HepG2 (cell line): ENCODE data around the gene SPI1. TPM values are rescaled to one million over a fixed set of nuclear protein-coding genes. Genes with fewer than 3 reads are reported as not detected.

Experiments
- CBX5 ChIP-seq: sonication (generic); formaldehyde crosslinking; IDR thresholded peaks from 2 replicates; pipeline ENCODE4 v1.4.0; 2020; ENCODE audit warnings: missing genetic modification reagents, borderline replicate concordance
- GFI1 ChIP-seq: sonication (generic); formaldehyde crosslinking; IDR thresholded peaks from 2 replicates; pipeline ENCODE4 v1.5.0; 2020; ENCODE audit warnings: missing genetic modification reagents, mild to moderate bottlenecking, borderline replicate concordance
- HNRNPH1 ChIP-seq: fragments of 200-400 bp; formaldehyde crosslinking; optimal IDR thresholded peaks from 2 replicates; pipeline ENCODE3; 2017; ENCODE audit warnings: mild to moderate bottlenecking, low read depth, low read length
- HOXD1 ChIP-seq: sonication (generic); formaldehyde crosslinking; IDR thresholded peaks from 2 replicates; pipeline ENCODE4 v1.5.0; 2020; ENCODE audit warnings: missing genetic modification reagents
- ISL2 ChIP-seq: sonication (generic); formaldehyde crosslinking; IDR thresholded peaks from 2 replicates; pipeline ENCODE4 v1.5.0; 2020; ENCODE audit warnings: missing genetic modification reagents
- MXD4 ChIP-seq: IDR thresholded peaks from 2 replicates; pipeline ENCODE4 v1.6.1; 2016; ENCODE audit warnings: mild to moderate bottlenecking, missing biosample characterization, missing genetic modification reagents
- POLR2G ChIP-seq: fragments of 200-400 bp; formaldehyde crosslinking; IDR thresholded peaks from 2 replicates; pipeline ENCODE4 v1.6.1; 2018; ENCODE audit warnings: mild to moderate bottlenecking, low read depth, low read length, moderate library complexity
- PTBP1 ChIP-seq: fragments of 200-400 bp; formaldehyde crosslinking; IDR thresholded peaks from 2 replicates; pipeline ENCODE4 v1.6.1; 2018; ENCODE audit warnings: low read length, low read depth; ENCODE audit not compliant: poor library complexity, severe bottlenecking
- TAF1 ChIP-seq: sonication (generic); formaldehyde crosslinking; IDR thresholded peaks from 2 replicates; pipeline ENCODE4 v1.4.0; 2020; ENCODE audit warnings: missing genetic modification reagents
- TEAD2 ChIP-seq: sonication (generic); formaldehyde crosslinking; IDR thresholded peaks from 2 replicates; pipeline ENCODE4 v1.9.0; 2021; ENCODE audit warnings: missing genetic modification reagents
- XRCC5 ChIP-seq: fragments of 200-400 bp; formaldehyde crosslinking; optimal IDR thresholded peaks from 2 replicates; pipeline ENCODE3; 2017; ENCODE audit warnings: mild to moderate bottlenecking, low read length
- ZFP36L1 ChIP-seq: sonication (generic); formaldehyde crosslinking; IDR thresholded peaks from 2 replicates; pipeline ENCODE4 v1.8.0; 2022; ENCODE audit warnings: mild to moderate bottlenecking, missing genetic modification reagents, moderate library complexity
- ZNF101 ChIP-seq: sonication (generic); formaldehyde crosslinking; IDR thresholded peaks from 2 replicates; pipeline ENCODE4 v1.4.0; 2020; ENCODE audit warnings: mild to moderate bottlenecking, low read depth, missing genetic modification reagents, borderline replicate concordance
- ZNF20 ChIP-seq: sonication (generic); formaldehyde crosslinking; IDR thresholded peaks from 2 replicates; pipeline ENCODE4 v1.4.0; 2020; ENCODE audit warnings: mild to moderate bottlenecking, moderate library complexity, missing genetic modification reagents
- ZNF543 ChIP-seq: sonication (generic); formaldehyde crosslinking; IDR thresholded peaks from 2 replicates; pipeline ENCODE4 v1.4.0; 2020; ENCODE audit warnings: mild to moderate bottlenecking, missing genetic modification reagents
- ZNF589 ChIP-seq: sonication (generic); formaldehyde crosslinking; conservative IDR thresholded peaks from 2 replicates; pipeline ENCODE4 v1.8.0; 2022; ENCODE audit warnings: mild to moderate bottlenecking, moderate library complexity, missing genetic modification reagents
- ZNF678 ChIP-seq: sonication (generic); formaldehyde crosslinking; IDR thresholded peaks from 2 replicates; pipeline ENCODE4 v1.4.0; 2020; ENCODE audit warnings: mild to moderate bottlenecking, missing genetic modification reagents
- ZNF746 ChIP-seq: sonication (generic); formaldehyde crosslinking; IDR thresholded peaks from 2 replicates; pipeline ENCODE4 v1.8.0; 2022; ENCODE audit warnings: mild to moderate bottlenecking, missing genetic modification reagents
- polyA plus RNA-seq, 8 experiments: library from polyadenylated mRNA; depleted of rRNA in 3 of 8; stranded (reverse) in 7 of 8; unstranded in 1 of 8; fragments of >200 nt; fragmentation: Illumina TruSeq in 4 of 8; extraction: Trizol in 4 of 8; gene quantifications; 2 replicates each; pipeline versions ENCODE4 v1.2.1 to v1.2.3, GENCODE V29; 2011 to 2016; ENCODE audit warnings: low read depth in 4 of 8, missing spikeins in 1 of 8, mixed read lengths in 1 of 8; ENCODE audit not compliant: insufficient read depth in 1 of 8
- total RNA-seq, 5 experiments: library from RNA; depleted of rRNA; stranded (reverse); fragments of >200 nt; fragmentation: Illumina TruSeq; extraction: Trizol; gene quantifications; 2 replicates each; pipeline ENCODE4 v1.2.3, GENCODE V29; 2016; ENCODE audit warnings: low read depth in 1 of 5
- TF ChIP-seq, protein P1 (sequence below): sonication (generic); formaldehyde crosslinking; IDR thresholded peaks from 2 replicates; pipeline ENCODE4 v1.4.0; 2020; ENCODE audit warnings: missing genetic modification reagents, low read depth, mild to moderate bottlenecking, borderline replicate concordance
- TF ChIP-seq, protein P2 (sequence below): sonication (generic); formaldehyde crosslinking; IDR thresholded peaks from 2 replicates; pipeline ENCODE4 v1.8.0; 2022; ENCODE audit warnings: missing genetic modification reagents, mild to moderate bottlenecking, inconsistent platforms, borderline replicate concordance
- TF ChIP-seq, protein P3 (sequence below): sonication (generic); formaldehyde crosslinking; IDR thresholded peaks from 2 replicates; pipeline ENCODE4 v1.4.0; 2020; ENCODE audit warnings: mild to moderate bottlenecking, missing genetic modification reagents
- TF ChIP-seq, protein P4 (sequence below): sonication (generic); formaldehyde crosslinking; IDR thresholded peaks from 2 replicates; pipeline ENCODE4 v1.4.0; 2020; ENCODE audit warnings: missing genetic modification reagents, borderline replicate concordance
- TF ChIP-seq, protein P5 (sequence below): sonication (generic); formaldehyde crosslinking; IDR thresholded peaks from 2 replicates; pipeline ENCODE4 v1.9.0; 2022; ENCODE audit warnings: missing genetic modification reagents, mild to moderate bottlenecking, borderline replicate concordance

Gene SPI1
- total and polyA plus RNA-seq, 2 of the 13 experiments (the other 11 are each of a cell fraction or from before 2014, with no cell fraction given), result not detected

DNA sequence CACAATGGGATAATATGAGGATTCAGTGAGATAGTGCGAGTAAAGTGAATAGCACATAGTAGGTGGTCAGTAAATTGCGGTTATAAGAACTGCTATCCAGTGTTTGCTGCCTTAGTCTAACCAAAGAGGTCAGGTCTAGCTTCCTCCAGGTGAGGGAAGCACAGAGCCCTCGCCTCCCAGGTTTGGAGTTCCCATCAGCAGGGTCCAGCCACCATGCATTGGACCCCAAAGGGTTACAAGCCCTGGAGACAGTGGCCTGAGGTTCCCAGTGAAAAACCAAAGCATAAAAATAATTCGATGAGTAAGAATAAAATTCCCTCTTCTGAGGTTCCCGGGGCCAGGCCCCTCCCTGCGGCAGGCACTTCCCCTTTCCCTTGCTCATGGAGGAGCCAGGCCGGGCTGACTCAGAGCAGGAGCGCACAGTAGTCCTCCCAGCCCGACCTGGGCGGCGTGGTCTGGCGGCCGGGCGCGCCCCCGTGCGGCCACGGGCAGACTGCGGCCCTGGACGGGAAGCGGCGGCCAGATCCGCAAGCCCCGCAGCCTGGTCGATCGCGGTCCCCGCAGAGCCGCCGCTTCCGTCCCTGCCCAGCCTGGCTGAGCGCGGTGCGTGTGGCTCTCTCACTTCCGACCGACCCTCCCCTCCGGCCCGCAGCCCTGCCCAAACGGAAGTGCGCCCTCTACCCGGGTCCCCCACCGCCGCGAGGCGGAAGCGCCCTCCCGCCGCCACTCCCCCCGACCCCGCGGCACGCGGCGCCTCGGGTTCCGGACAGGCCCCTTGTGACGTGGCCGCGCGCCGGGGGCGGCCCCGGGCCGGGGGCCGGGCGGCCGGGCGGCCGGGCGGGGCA, 29.6 kb upstream of the SPI1 start, which contains the start of gene SLC39A13 (continued):
- TF ChIP-seq, protein P1, sequence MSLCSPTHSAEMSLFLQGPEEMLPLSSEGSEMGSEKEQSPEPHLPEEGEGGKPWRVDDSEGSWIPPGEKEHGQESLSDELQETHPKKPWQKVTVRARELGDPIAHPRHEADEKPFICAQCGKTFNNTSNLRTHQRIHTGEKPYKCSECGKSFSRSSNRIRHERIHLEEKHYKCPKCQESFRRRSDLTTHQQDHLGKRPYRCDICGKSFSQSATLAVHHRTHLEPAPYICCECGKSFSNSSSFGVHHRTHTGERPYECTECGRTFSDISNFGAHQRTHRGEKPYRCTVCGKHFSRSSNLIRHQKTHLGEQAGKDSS (CRISPR knock-in tag), result peak; percentile 90
- TF ChIP-seq ISL2 (CRISPR knock-in tag) (peak; percentile 68), ZNF543 (no peak; the same call in 1 of the 2 replicates), HNRNPH1 (no peak), ZNF101 (CRISPR knock-in tag) (no peak), HOXD1 (CRISPR knock-in tag) (peak; percentile 60; the same call in 1 of the 2 replicates), XRCC5 (peak; percentile 91), ZNF589 (CRISPR knock-in tag) (no peak), PTBP1 (no peak), CBX5 (CRISPR knock-in tag) (peak; percentile 83), ZNF678 (no peak), GFI1 (CRISPR knock-in tag) (no peak; the same call in 1 of the 2 replicates), POLR2G (peak; percentile 85), TAF1 (CRISPR knock-in tag) (peak; percentile 60; the same call in 1 of the 2 replicates), TEAD2 (no peak), ZNF20 (CRISPR knock-in tag) (no peak), MXD4 (peak; percentile 92; the same call in 1 of the 2 replicates), ZNF746 (CRISPR knock-in tag) (peak; percentile 89), ZFP36L1 (peak; percentile 89)
- TF ChIP-seq, protein P2, sequence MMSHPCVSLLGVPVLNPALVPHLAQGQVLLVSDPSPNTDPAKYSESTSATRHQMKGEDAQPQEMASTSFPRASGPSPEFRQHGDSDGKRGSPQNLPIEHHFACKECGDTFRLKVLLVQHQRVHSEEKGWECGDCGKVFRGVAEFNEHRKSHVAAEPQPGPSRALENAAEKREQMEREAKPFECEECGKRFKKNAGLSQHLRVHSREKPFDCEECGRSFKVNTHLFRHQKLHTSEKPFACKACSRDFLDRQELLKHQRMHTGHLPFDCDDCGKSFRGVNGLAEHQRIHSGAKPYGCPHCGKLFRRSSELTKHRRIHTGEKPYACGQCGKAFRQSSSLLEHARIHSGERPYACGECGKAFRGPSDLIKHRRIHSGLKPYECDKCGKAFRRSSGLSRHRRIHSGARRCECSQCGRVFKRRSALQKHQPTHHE (CRISPR knock-in tag), result no peak
- TF ChIP-seq, protein P3, sequence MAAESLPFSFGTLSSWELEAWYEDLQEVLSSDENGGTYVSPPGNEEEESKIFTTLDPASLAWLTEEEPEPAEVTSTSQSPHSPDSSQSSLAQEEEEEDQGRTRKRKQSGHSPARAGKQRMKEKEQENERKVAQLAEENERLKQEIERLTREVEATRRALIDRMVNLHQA, result no peak
- TF ChIP-seq, protein P4, sequence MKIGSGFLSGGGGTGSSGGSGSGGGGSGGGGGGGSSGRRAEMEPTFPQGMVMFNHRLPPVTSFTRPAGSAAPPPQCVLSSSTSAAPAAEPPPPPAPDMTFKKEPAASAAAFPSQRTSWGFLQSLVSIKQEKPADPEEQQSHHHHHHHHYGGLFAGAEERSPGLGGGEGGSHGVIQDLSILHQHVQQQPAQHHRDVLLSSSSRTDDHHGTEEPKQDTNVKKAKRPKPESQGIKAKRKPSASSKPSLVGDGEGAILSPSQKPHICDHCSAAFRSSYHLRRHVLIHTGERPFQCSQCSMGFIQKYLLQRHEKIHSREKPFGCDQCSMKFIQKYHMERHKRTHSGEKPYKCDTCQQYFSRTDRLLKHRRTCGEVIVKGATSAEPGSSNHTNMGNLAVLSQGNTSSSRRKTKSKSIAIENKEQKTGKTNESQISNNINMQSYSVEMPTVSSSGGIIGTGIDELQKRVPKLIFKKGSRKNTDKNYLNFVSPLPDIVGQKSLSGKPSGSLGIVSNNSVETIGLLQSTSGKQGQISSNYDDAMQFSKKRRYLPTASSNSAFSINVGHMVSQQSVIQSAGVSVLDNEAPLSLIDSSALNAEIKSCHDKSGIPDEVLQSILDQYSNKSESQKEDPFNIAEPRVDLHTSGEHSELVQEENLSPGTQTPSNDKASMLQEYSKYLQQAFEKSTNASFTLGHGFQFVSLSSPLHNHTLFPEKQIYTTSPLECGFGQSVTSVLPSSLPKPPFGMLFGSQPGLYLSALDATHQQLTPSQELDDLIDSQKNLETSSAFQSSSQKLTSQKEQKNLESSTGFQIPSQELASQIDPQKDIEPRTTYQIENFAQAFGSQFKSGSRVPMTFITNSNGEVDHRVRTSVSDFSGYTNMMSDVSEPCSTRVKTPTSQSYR (CRISPR knock-in tag), result 0 out of 2 replicates have a peak, but pooled peaks have one; percentile 13
- TF ChIP-seq, protein P5, sequence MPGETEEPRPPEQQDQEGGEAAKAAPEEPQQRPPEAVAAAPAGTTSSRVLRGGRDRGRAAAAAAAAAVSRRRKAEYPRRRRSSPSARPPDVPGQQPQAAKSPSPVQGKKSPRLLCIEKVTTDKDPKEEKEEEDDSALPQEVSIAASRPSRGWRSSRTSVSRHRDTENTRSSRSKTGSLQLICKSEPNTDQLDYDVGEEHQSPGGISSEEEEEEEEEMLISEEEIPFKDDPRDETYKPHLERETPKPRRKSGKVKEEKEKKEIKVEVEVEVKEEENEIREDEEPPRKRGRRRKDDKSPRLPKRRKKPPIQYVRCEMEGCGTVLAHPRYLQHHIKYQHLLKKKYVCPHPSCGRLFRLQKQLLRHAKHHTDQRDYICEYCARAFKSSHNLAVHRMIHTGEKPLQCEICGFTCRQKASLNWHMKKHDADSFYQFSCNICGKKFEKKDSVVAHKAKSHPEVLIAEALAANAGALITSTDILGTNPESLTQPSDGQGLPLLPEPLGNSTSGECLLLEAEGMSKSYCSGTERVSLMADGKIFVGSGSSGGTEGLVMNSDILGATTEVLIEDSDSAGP (CRISPR knock-in tag), result peak; percentile 78
